ENCODE results near the gene CXXC5.

CXXC5 gene

GRCh38 chr5:139662617-139663016, 14.5 kb downstream of the CXXC5 start:
- TF ChIP-seq CTCF (IDR thresholded peaks at IDR 0.05), result no peak

- TF ChIP-seq CTCF (IDR thresholded peaks at IDR 0.05), result no peak
Measured at GRCh38 chr5:139663207-139664085, 15.3 kb downstream of the CXXC5 start.

- TF ChIP-seq CTCF (IDR thresholded peaks at IDR 0.05), result no peak
Measured at GRCh38 chr5:139664086-139664693, 16.0 kb downstream of the CXXC5 start.

GRCh38 chr5:139664727-139665351, 16.7 kb downstream of the CXXC5 start:
- no peak for TF ChIP-seq CTCF (IDR thresholded peaks at IDR 0.05)

GRCh38 chr5:139665626-139666025, 17.5 kb downstream of the CXXC5 start:
- TF ChIP-seq CTCF (IDR thresholded peaks at IDR 0.05), result no peak

- TF ChIP-seq CTCF (IDR thresholded peaks at IDR 0.05), result no peak
Measured at GRCh38 chr5:139666551-139666950, 18.4 kb downstream of the CXXC5 start.

- no peak for TF ChIP-seq CTCF (IDR thresholded peaks at IDR 0.05)
Measured at GRCh38 chr5:139667001-139667729, 19.0 kb downstream of the CXXC5 start.
